Adipocyte (in vitro differentiated cells): ENCODE data around the gene GPALPP1.
"Not testable (repeated sequence)": the region's sequence is repeated elsewhere in the genome, so short reads cannot be mapped to it uniquely, and the experiment has no call there.

Experiments used
- DNase-seq: peaks from one replicate; pipeline ENCODE4 v3.0.0-alpha.2; 2015; ENCODE audit warnings: low read depth
- H3K27me3 ChIP-seq: replicated peaks from 2 replicates; pipeline ENCODE4 v1.7.0; 2013; ENCODE audit warnings: mild to moderate bottlenecking, low read length, moderate library complexity; ENCODE audit not compliant: control insufficient read depth, insufficient read depth
- H3K36me3 ChIP-seq: 2 replicates; pipeline ENCODE4 v1.7.0; 2013; ENCODE audit warnings: low read length, mild to moderate bottlenecking, moderate library complexity; ENCODE audit not compliant: control insufficient read depth, insufficient read depth, severe bottlenecking
- H3K4me1 ChIP-seq: 2 replicates; pipeline ENCODE4 v1.7.0; 2013; ENCODE audit warnings: mild to moderate bottlenecking, low read length, moderate library complexity; ENCODE audit not compliant: control insufficient read depth, insufficient read depth
- H3K4me3 ChIP-seq: 2 replicates; pipeline ENCODE4 v1.7.0; 2013; ENCODE audit warnings: mild to moderate bottlenecking, low read length, moderate library complexity
- H3K9ac ChIP-seq: 2 replicates; pipeline ENCODE4 v1.7.0; 2013; ENCODE audit warnings: mild to moderate bottlenecking, low read length, moderate library complexity
- H3K9me3 ChIP-seq: 2 replicates; pipeline ENCODE4 v1.7.0; 2013; ENCODE audit warnings: mild to moderate bottlenecking, low read length, moderate library complexity; ENCODE audit not compliant: control insufficient read depth

GPALPP1 gene

GRCh38 chr13:45047394-45048310 is 58.3 kb downstream of the GPALPP1 start:
- DNase-seq: peak; percentile 93

DNA sequence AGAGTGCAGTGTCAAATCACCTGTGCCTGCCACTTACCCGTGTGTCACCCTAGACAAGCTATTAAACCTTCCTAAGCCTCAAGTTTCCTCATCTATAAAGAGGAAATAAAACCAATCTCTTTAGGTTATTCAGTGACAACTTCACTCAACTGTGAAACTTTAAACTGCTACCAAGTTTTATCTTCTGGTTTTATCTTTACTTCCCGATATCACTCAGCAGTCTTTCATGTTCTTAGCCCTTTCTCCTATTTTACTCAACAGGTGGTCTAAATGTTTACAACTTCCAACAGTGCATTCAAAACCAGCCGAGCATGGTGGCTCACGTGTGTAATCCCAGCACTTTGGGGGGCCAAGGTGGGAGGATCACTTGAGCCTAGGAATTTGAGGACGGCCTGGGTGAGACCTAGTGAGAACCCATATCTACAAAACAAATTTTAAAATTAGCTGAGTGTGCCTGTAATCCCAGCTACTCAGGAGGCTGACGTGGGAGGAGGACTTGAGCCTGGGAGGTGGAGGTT is 59.6 kb downstream of the GPALPP1 start:
- Histone ChIP-seq H3K4me1 (peaks cover 4% of the 10 kb centered on the region), H3K9ac (no peak overlapping the region), H3K36me3 (no peaks in the 10 kb centered on the region), H3K9me3 (no peaks in the 10 kb centered on the region), H3K27me3 (peaks cover 6% of the 10 kb centered on the region), H3K4me3 (no peak overlapping the region)
- no peak for DNase-seq

More at GRCh38 chr13:45047394-45048310, 58.3 kb downstream of the GPALPP1 start:
- Histone ChIP-seq H3K4me1 (peaks cover 4% of the 10 kb centered on the region), H3K36me3 (no peaks in the 10 kb centered on the region), H3K9ac (peak overlapping the region; percentile 77), H3K9me3 (no peaks in the 10 kb centered on the region), H3K4me3 (peak overlapping the region; percentile 81), H3K27me3 (peaks cover 6% of the 10 kb centered on the region)

GRCh38 chr13:45049478-45049877 is 60.1 kb downstream of the GPALPP1 start:
- peaks cover 6% of the 10 kb centered on the region for H3K27me3 ChIP-seq
- no peak overlapping the region for H3K4me3 ChIP-seq
- no peaks in the 10 kb centered on the region for H3K36me3 ChIP-seq
- H3K4me1 ChIP-seq: peaks cover 4% of the 10 kb centered on the region
- no peaks in the 10 kb centered on the region for H3K9me3 ChIP-seq
- H3K9ac ChIP-seq: no peak overlapping the region
- DNase-seq: no peak

DNA sequence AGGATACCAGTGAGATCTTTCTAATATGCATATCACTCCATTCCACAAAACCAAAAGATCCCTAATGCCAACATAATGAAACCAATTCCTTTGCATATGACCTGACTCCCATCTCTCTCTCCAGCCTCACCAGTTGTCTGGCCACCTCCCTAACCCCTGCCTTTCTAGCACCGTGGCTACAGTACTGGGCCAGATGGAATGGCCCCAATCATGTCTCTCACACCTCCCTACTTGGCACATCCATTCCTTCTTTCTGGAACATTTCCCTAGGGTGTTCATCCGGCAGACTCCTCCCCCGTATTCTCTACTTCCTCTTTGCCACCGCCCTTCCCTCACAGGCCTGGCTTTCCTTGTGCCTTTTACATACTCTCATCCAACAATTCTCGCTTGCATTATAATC is 62.0 kb downstream of the GPALPP1 start:
- H3K27me3 ChIP-seq: peaks cover 6% of the 10 kb centered on the region

DNA sequence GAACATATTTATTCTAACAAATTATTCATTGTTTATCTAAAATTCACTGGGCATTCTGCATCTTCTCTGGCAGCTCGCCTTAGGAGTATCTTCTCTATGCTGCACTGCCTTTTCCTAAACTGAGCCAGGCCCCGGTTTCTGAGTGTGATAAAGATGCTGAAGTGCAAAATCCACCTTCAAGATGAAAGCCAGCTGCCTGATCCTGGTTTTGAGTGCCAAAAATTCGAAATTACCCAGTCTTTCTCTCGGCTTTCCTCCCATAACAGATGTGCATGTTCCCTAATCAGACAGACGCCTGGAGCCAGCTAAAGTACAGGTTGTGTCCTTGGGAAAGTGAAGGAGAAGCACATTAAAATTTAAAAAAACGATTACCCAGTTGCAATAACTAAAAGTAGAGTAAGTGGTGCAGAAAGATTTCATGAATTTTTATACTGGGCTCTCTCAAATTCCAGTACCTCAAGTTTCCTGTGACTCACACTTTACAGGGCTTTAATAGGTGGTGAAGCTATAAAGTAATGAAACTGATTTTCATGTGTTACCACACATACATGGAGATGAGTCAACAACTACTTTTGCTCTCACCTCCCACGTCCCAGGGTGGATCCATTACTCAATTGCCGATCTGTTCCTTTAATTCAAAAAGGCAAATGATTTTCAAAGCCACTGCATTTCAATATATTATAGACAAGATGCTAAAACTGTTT is 66.0 kb downstream of the GPALPP1 start:
- Histone ChIP-seq H3K9ac (peak overlapping the region; percentile 36), H3K36me3 (no peaks in the 10 kb centered on the region), H3K9me3 (no peaks in the 10 kb centered on the region), H3K4me3 (peak overlapping the region; percentile 18), H3K27me3 (no peaks in the 10 kb centered on the region), H3K4me1 (peaks cover 15% of the 10 kb centered on the region)
- DNase-seq: peak; percentile 78

More for the DNA sequence above, 62.0 kb downstream of the GPALPP1 start:
- no peak overlapping the region for H3K4me3 ChIP-seq
- no peaks in the 10 kb centered on the region for H3K36me3 ChIP-seq
- peaks cover 16% of the 10 kb centered on the region for H3K4me1 ChIP-seq
- no peak for DNase-seq
- no peaks in the 10 kb centered on the region for H3K9me3 ChIP-seq
- H3K9ac ChIP-seq: no peak overlapping the region

GRCh38 chr13:45055902-45056648 is 66.7 kb downstream of the GPALPP1 start:
- Histone ChIP-seq H3K9me3 (no peaks in the 10 kb centered on the region), H3K9ac (peak overlapping the region; percentile 36), H3K4me3 (peak overlapping the region; percentile 18), H3K4me1 (peaks cover 15% of the 10 kb centered on the region), H3K36me3 (no peaks in the 10 kb centered on the region), H3K27me3 (no peaks in the 10 kb centered on the region)
- DNase-seq: no peak

- no peak for DNase-seq
- Histone ChIP-seq H3K9me3 (no peaks in the 10 kb centered on the region), H3K9ac (no peak overlapping the region), H3K36me3 (no peaks in the 10 kb centered on the region), H3K4me3 (no peak overlapping the region), H3K4me1 (peaks cover 19% of the 10 kb centered on the region), H3K27me3 (no peaks in the 10 kb centered on the region)
These were observed 70.7 kb downstream of the GPALPP1 start for GRCh38 chr13:45060062-45060461.

DNA sequence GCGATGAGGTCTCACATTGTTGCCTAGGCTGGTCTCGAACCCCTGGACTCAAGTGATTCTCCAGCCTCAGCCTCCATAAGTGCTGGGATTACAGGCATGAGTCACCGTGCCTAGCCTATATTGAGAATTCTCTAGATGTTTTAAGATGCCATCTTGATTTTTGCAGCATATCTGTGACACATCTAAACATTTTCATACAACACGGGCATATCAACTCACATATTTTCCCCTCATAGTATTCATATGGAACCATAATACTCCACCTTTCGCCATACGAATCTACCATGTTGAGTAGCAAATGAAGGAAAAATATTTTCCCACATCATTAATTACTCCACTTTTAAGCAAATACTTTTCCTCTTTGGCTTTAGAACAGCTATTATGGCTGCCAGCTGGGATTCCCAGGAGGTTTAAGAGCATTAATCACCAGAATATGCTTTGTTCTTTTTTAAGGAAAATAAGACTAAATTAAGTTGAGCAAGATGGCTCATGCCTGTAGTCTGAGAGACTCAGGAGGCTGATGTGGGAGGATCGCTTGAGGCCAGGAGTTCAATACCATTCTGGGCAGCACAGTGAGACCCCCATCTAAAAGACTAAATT is 74.0 kb downstream of the GPALPP1 start:
- Histone ChIP-seq H3K27me3 (no peaks in the 10 kb centered on the region), H3K36me3 (no peaks in the 10 kb centered on the region), H3K4me1 (peaks cover 4% of the 10 kb centered on the region), H3K9ac (no peak overlapping the region), H3K9me3 (no peaks in the 10 kb centered on the region), H3K4me3 (no peak overlapping the region)
- no peak for DNase-seq

DNA sequence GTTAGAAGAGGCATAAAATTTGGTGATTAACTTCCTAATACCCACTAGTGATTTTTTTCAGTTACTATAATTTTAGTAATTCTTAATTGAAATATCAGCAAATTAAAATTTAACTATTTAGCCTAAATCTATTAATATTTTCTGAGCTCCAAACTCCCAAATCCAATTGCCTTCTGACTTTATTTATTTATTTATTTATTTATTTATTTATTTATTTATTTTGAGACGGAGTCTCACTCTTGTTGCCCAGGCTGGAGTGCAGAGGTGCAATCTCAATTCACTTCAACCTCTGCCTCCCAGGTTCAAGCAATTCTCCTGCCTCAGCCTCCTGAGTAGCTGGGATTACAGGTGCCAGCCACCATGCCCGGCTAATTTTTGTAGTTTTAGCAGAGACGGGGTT is 74.6 kb downstream of the GPALPP1 start:
- not testable (repeated sequence) for H3K9ac ChIP-seq, DNase-seq, H3K4me1 ChIP-seq, H3K27me3 ChIP-seq, H3K36me3 ChIP-seq, H3K9me3 ChIP-seq, H3K4me3 ChIP-seq

DNA sequence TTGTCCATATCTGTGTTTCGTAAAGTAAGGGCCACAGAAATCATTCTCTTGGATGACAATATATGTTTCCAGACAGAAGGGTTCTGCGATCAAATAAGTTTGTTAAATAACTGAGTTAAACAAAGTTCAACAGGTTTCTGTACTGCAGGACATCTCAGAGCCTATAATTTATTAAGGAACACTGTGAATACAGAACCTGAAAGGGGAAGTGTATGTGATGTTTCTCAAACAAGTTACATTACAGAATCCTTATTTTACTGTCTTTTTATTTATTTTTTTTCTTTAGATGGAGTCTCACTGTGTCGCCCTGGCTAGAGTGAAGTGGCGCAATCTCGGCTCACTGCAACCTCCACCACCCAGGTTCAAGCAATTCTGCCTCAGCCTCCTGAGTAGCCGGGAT is 75.6 kb downstream of the GPALPP1 start:
- H3K4me1 ChIP-seq: peaks cover 4% of the 10 kb centered on the region
- H3K9me3 ChIP-seq: no peaks in the 10 kb centered on the region
- no peak for DNase-seq
- H3K4me3 ChIP-seq: no peak overlapping the region
- no peak overlapping the region for H3K9ac ChIP-seq
- H3K27me3 ChIP-seq: peaks cover 4% of the 10 kb centered on the region
- H3K36me3 ChIP-seq: no peaks in the 10 kb centered on the region
